IPS-18a (cell line): Measurements from ENCODE around the gene COQ10A.

Source experiments
- H3K27ac ChIP-seq: one replicate; pipeline ENCODE4 v1.5.1; 2013; ENCODE audit warnings: low read length
- H3K27me3 ChIP-seq: one replicate; pipeline ENCODE4 v1.6.1; 2013; ENCODE audit warnings: mild to moderate bottlenecking, low read length; ENCODE audit not compliant: control insufficient read depth, insufficient read depth
- H3K36me3 ChIP-seq: one replicate; pipeline ENCODE4 v1.6.1; 2013; ENCODE audit warnings: low read depth, low read length; ENCODE audit not compliant: control insufficient read depth
- H3K4me1 ChIP-seq: one replicate; pipeline ENCODE4 v1.6.1; 2013; ENCODE audit warnings: low read depth, low read length; ENCODE audit not compliant: control insufficient read depth
- H3K4me3 ChIP-seq: one replicate; pipeline ENCODE4 v1.5.1; 2013; ENCODE audit warnings: low read length
- H3K9ac ChIP-seq: one replicate; pipeline ENCODE4 v1.6.1; 2013; ENCODE audit warnings: mild to moderate bottlenecking, low read length, moderate library complexity
- H3K9me3 ChIP-seq: one replicate; pipeline ENCODE4 v1.6.1; 2013; ENCODE audit warnings: low read depth, low read length; ENCODE audit not compliant: control insufficient read depth

COQ10A gene

DNA sequence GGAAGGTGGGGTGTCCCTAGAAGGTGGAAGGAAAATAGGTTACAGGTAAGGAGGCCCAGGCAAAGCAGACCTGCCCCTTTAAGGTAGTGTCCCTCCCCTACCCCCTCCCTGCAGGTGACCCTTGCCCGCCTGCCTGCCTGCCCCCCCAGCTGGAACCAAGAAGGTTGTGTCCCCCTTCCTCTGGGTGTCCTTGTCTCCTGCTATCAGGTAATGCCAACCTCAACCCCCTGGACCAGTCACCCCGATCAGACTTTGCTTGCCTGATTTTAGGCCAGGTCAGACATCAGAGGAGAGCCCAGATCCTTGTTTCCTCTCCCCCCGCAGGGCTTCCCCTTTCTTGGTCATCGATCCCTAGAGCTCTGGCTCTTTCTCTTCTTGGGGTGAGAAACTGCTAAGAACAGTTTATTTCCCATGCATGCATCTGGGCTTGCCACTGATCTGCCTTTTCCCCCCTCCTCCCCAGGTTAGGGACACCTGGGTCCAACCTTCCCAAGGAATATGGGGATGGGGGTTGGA, 36.8 kb upstream of the COQ10A start, which contains the start of gene SLC39A5:
TSS of gene SLC39A5 (plus strand) at position 136 of the 516 bp plus-strand sequence. CDS start 1,224 bp downstream, outside the sequence.
- no peak within 1 kb of the TSS for H3K27ac ChIP-seq
- no peak within 1 kb of the TSS for H3K4me3 ChIP-seq
- no peak within 1 kb of the TSS for H3K9ac ChIP-seq
- no peaks in the 10 kb centered on the region for H3K27me3 ChIP-seq
- no peaks in the 10 kb centered on the region for H3K4me1 ChIP-seq
- no peaks in the 10 kb centered on the region for H3K9me3 ChIP-seq
- no peaks in the 10 kb centered on the region for H3K36me3 ChIP-seq

DNA sequence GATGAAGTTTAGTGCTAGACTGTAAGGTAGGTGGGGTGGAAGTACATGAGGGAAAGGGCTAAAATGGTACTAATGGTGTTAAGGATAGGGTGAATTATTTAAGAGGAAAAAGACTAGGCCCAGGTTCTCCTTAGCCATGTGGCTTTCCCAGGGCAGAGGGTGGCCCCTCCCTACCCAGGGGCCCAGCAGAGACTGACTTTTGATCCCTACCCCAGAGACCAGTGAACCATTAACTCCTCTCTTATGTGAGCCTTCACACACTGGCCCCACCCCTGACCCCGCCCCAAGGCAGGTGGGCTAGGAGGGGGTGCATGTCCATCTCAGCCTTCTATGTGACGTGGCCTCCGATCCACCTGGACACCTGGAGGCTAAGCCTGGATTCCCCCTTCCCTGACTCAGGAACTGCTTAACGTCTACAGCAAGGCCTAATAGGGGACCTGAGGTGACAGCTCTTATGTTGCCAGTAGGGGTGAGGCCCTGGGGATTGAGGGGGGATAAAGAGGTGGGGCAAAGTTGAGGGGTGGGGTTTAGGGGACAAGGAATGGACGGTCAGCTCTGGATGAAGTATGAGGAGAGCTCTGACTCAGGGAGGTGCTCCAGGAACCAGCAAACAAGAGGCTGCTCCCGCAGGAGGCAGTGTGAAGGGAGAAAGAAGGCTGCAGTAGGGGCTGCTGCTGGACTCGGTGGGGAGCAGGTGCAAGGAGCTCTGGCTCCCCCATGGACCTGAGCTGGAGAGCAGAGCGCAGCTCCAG, 36.1 kb upstream of the COQ10A start:
- Histone ChIP-seq H3K9ac (no peak overlapping the region), H3K4me3 (no peak overlapping the region), H3K27me3 (no peaks in the 10 kb centered on the region), H3K9me3 (no peaks in the 10 kb centered on the region), H3K36me3 (no peaks in the 10 kb centered on the region), H3K4me1 (no peaks in the 10 kb centered on the region), H3K27ac (no peak overlapping the region)

DNA sequence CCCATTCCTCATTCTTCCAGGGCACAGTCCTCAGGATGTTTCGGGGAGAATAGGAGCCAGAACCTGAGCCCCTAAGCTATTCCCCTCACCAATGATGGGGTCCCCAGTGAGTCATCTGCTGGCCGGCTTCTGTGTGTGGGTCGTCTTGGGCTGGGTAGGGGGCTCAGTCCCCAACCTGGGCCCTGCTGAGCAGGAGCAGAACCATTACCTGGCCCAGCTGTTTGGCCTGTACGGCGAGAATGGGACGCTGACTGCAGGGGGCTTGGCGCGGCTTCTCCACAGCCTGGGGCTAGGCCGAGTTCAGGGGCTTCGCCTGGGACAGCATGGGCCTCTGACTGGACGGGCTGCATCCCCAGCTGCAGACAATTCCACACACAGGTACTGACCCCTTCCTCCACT, 35.6 kb upstream of the COQ10A start:
- no peak overlapping the region for H3K4me3 ChIP-seq
- H3K4me1 ChIP-seq, result no peaks in the 10 kb centered on the region
- no peak overlapping the region for H3K27ac ChIP-seq
- H3K36me3 ChIP-seq, result no peaks in the 10 kb centered on the region
- H3K9me3 ChIP-seq, result no peaks in the 10 kb centered on the region
- no peaks in the 10 kb centered on the region for H3K27me3 ChIP-seq
- H3K9ac ChIP-seq, result no peak overlapping the region

DNA sequence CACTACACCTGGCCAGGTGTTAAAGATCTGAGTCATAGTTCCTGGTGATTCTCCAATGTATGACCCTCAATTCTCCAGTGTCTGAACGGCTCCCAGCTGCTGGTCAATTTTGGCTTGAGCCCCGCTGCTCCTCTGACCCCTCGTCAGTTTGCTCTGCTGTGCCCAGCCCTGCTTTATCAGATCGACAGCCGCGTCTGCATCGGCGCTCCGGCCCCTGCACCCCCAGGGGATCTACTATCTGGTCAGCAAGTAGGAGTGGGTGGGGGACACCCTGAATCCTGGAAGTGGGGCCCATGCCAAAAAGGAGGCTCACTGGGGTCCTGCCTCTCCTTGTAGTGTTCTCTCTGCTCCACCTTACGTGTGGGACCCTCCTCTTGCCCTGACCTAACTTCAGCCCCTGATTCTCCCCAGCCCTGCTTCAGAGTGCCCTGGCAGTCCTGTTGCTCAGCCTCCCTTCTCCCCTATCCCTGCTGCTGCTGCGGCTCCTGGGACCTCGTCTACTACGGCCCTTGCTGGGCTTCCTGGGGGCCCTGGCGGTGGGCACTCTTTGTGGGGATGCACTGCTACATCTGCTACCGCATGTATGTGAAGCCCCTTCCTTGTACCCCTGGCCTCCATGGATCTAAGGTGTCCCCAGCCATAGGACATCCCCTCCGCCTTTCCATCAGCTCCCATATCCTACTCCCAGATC, 31.9 kb upstream of the COQ10A start:
- Histone ChIP-seq H3K9ac (no peak overlapping the region), H3K4me3 (no peak overlapping the region), H3K36me3 (no peaks in the 10 kb centered on the region), H3K27ac (no peak overlapping the region), H3K9me3 (no peaks in the 10 kb centered on the region), H3K27me3 (no peaks in the 10 kb centered on the region), H3K4me1 (no peaks in the 10 kb centered on the region)

DNA sequence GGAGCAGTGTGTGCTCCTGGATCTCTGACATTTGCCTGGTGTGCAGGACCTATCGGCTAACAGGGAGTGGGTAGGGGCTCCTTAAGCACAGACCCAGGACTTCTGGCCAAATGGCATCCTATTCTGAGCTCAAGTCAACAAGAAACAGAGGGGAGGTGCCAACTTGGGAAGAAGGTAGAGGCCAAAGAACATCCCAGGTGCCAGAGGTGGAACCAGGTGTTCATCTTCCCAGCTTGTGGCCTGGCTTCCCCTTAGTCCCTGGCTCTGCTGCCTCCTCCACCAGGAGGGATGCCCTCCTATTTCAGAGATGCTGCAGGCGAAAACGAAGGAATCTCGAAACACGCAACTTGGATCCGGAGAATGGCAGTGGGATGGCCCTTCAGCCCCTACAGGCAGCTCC, 30.7 kb upstream of the COQ10A start:
- H3K4me3 ChIP-seq, result no peak overlapping the region
- no peak overlapping the region for H3K27ac ChIP-seq
- no peaks in the 10 kb centered on the region for H3K4me1 ChIP-seq
- H3K27me3 ChIP-seq, result no peaks in the 10 kb centered on the region
- H3K9ac ChIP-seq, result no peak overlapping the region
- H3K9me3 ChIP-seq, result no peaks in the 10 kb centered on the region
- H3K36me3 ChIP-seq, result peaks cover 5% of the 10 kb centered on the region

DNA sequence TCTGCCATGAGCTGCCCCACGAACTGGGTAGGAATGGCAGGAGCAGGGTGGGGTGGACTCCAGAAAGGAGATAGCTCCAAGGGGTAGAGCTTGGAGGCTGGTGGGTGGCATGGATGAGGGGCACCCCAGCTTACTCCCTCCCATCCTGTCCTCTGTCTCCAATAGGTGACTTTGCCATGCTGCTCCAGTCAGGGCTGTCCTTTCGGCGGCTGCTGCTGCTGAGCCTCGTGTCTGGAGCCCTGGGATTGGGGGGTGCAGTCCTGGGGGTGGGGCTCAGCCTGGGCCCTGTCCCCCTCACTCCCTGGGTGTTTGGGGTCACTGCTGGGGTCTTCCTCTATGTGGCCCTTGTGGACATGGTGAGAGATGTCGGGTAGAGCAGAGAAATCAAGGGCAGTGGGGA, 29.8 kb upstream of the COQ10A start:
- Histone ChIP-seq H3K9me3 (no peaks in the 10 kb centered on the region), H3K36me3 (peaks cover 13% of the 10 kb centered on the region), H3K27me3 (no peaks in the 10 kb centered on the region), H3K27ac (no peak overlapping the region), H3K4me1 (no peaks in the 10 kb centered on the region), H3K4me3 (no peak overlapping the region), H3K9ac (no peak overlapping the region)

- Histone ChIP-seq H3K36me3 (peaks cover 16% of the 10 kb centered on the region), H3K27me3 (no peaks in the 10 kb centered on the region), H3K4me1 (no peaks in the 10 kb centered on the region), H3K9me3 (no peaks in the 10 kb centered on the region), H3K27ac (no peak overlapping the region), H3K9ac (no peak overlapping the region), H3K4me3 (no peak overlapping the region)
These were observed 29.2 kb upstream of the COQ10A start for GRCh38 chr12:56237552-56237951.

- Histone ChIP-seq H3K36me3 (peaks cover 50% of the 10 kb centered on the region), H3K9me3 (no peaks in the 10 kb centered on the region), H3K4me1 (no peaks in the 10 kb centered on the region), H3K9ac (no peak overlapping the region), H3K4me3 (no peak overlapping the region), H3K27me3 (no peaks in the 10 kb centered on the region), H3K27ac (no peak overlapping the region)
These were observed 25.1 kb upstream of the COQ10A start for GRCh38 chr12:56241424-56242303.

DNA sequence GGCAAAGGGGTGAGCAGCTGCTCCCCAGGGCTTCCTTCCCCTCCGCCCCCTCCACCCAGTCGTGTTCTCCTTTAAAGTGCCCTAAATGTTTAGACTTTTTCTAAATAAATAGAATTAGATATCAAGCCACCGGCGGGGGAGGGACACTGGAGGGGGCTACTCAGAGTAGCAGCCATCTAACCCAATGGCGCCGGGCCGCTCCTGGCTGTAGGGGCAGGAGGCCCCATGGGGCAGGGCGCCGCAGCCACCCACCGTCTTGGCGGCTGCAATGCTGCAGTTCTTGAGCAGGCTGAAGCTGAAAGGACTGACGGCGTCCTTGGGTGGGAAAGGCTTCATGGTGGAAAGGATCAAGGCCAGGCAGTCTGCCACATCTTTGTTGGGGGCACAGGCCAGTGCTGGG, 23.8 kb upstream of the COQ10A start:
- H3K4me3 ChIP-seq, result no peak overlapping the region
- no peaks in the 10 kb centered on the region for H3K27me3 ChIP-seq
- H3K27ac ChIP-seq, result no peak overlapping the region
- H3K36me3 ChIP-seq, result peaks cover 62% of the 10 kb centered on the region
- H3K4me1 ChIP-seq, result no peaks in the 10 kb centered on the region
- no peaks in the 10 kb centered on the region for H3K9me3 ChIP-seq
- H3K9ac ChIP-seq, result no peak overlapping the region

DNA sequence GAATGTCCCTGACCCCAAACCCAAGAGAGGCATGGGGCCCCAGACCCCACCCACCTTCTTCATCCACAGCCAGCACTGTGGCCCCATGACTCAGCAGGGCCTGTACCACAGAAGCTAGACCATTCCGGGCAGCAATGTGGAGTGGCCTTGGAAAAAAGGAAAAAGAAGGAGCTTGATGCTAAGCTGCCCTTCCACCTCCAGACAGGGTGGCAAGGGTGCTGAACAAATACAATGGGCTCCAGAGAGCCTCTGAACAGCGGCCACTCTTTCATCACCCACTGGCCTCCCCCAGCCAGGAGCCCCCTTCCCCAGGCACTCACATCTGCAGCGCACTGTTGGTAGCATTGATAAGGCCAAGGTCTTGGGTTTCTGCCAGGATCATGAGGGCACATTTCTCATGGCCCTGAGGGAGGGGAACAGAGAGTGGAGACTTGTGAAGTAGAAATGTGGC, 23.0 kb upstream of the COQ10A start:
- Histone ChIP-seq H3K4me3 (no peak overlapping the region), H3K9ac (no peak overlapping the region), H3K9me3 (no peaks in the 10 kb centered on the region), H3K27me3 (no peaks in the 10 kb centered on the region), H3K4me1 (no peaks in the 10 kb centered on the region), H3K36me3 (peaks cover 69% of the 10 kb centered on the region), H3K27ac (no peak overlapping the region)

- H3K9me3 ChIP-seq, result no peaks in the 10 kb centered on the region
- H3K36me3 ChIP-seq, result peaks cover 75% of the 10 kb centered on the region
- H3K4me1 ChIP-seq, result no peaks in the 10 kb centered on the region
- no peak overlapping the region for H3K4me3 ChIP-seq
- H3K9ac ChIP-seq, result no peak overlapping the region
- no peak overlapping the region for H3K27ac ChIP-seq
- H3K27me3 ChIP-seq, result no peaks in the 10 kb centered on the region
These were observed 22.2 kb upstream of the COQ10A start for GRCh38 chr12:56244494-56244893.
